Endothelial cell of umbilical vein (primary cell): ENCODE measurements around the gene VIPR2. TPM values are rescaled to one million over a fixed set of nuclear protein-coding genes. Genes with fewer than 3 reads are reported as not detected.

ENCODE experiments used
- BruUV-seq: library from RNA; stranded (reverse); fragments of 400-500 nt; replicated peaks from 2 replicates; lab custom pipeline; 2021; lab: Mats Ljungman, UMichigan
- CTCF ChIA-PET: fragments of 300-600, 350-600 bp; sonication (Branson Sonifier 250); formaldehyde crosslinking; loops from one replicate; lab custom pipeline; 2021; ENCODE audit warnings: antibody characterized with exemption, inconsistent platforms; lab: Charles Lee
- POLR2A ChIA-PET: fragments of 300-600, 350-600 bp; sonication (Branson Sonifier 250); formaldehyde crosslinking; loops from one replicate; lab custom pipeline; 2021; ENCODE audit warnings: antibody characterized with exemption, inconsistent platforms; lab: Charles Lee
- DNase-seq: peaks from one replicate; pipeline ENCODE4 v3.0.0-alpha.2; 2011; ENCODE audit warnings: low read depth, low spot score
- FAIRE-seq: peaks from 2 replicates; lab custom pipeline; 2011; peaks lifted over from hg19 to GRCh38; lab: Jason Lieb, UNC
- H2AFZ ChIP-seq: 2 replicates; pipeline ENCODE4 v1.6.0; 2012; ENCODE audit warnings: low read depth, low read length, control low read depth, inconsistent platforms
- H3K27ac ChIP-seq: 2 replicates; pipeline ENCODE4 v1.5.1; 2011; ENCODE audit warnings: low read depth, mild to moderate bottlenecking, control low read depth, low read length, moderate library complexity; ENCODE audit not compliant: insufficient read depth
- H3K27me3 ChIP-seq, 2 experiments: 2 replicates each; pipeline versions ENCODE4 v1.6.0 to v1.6.1; 2011; ENCODE audit warnings: low read length in 2 of 2, mixed read lengths in 1 of 2; ENCODE audit not compliant: control insufficient read depth in 2 of 2, insufficient read depth in 2 of 2
- H3K36me3 ChIP-seq, 2 experiments: 2 replicates in 1 of 2; 3 replicates in 1 of 2; pipeline ENCODE4 v1.5.1; 2011; ENCODE audit warnings: low read length in 2 of 2, mild to moderate bottlenecking in 1 of 2, moderate library complexity in 1 of 2; ENCODE audit not compliant: control insufficient read depth in 2 of 2, insufficient read depth in 2 of 2; ENCODE audit errors: extremely low read depth in 1 of 2
- H3K4me1 ChIP-seq: 3 replicates; pipeline ENCODE4 v1.5.1; 2011; ENCODE audit warnings: mild to moderate bottlenecking, low read length; ENCODE audit not compliant: control insufficient read depth, insufficient read depth; ENCODE audit errors: extremely low read depth
- H3K4me2 ChIP-seq: 2 replicates; pipeline ENCODE4 v1.6.1; 2011; ENCODE audit warnings: low read length, control low read depth, mixed read lengths; ENCODE audit not compliant: insufficient read depth
- H3K4me3 ChIP-seq, 3 experiments: fragments of 200-600 bp in 1 of 3; sonication (generic), shearing (Covaris generic) in 1 of 3; replicated peaks in 1 of 3; 2 replicates each; pipeline ENCODE4 v1.5.1; 2011 to 2016; ENCODE audit warnings: control low read depth in 3 of 3, low read length in 3 of 3, mild to moderate bottlenecking in 2 of 3, inconsistent platforms in 1 of 3, low read depth in 1 of 3, moderate library complexity in 1 of 3; ENCODE audit not compliant: insufficient read depth in 1 of 3
- H3K79me2 ChIP-seq: 2 replicates; pipeline ENCODE4 v1.6.0; 2012; ENCODE audit warnings: low read length, inconsistent platforms; ENCODE audit not compliant: control insufficient read depth, insufficient read depth
- H3K9ac ChIP-seq: replicated peaks from 2 replicates; pipeline ENCODE3; 2011; ENCODE audit warnings: low read length, control low read depth; ENCODE audit not compliant: insufficient read depth; ENCODE audit errors: extremely low read depth
- H3K9me1 ChIP-seq: replicated peaks from 3 replicates; pipeline ENCODE4 v1.6.0; 2011; ENCODE audit warnings: mild to moderate bottlenecking, low read length; ENCODE audit not compliant: control insufficient read depth, insufficient read depth; ENCODE audit errors: extremely low read depth
- H3K9me3 ChIP-seq: replicated peaks from 2 replicates; pipeline ENCODE4 v1.5.1; 2012; ENCODE audit warnings: low read length, inconsistent platforms; ENCODE audit not compliant: control insufficient read depth, insufficient read depth
- H4K20me1 ChIP-seq: replicated peaks from 2 replicates; pipeline ENCODE3; 2011; ENCODE audit warnings: mild to moderate bottlenecking, low read length; ENCODE audit not compliant: control insufficient read depth, insufficient read depth; ENCODE audit errors: extremely low read depth
- FOS ChIP-seq: IDR thresholded peaks from 2 replicates; pipeline ENCODE4 v1.6.1; 2011; ENCODE audit warnings: mild to moderate bottlenecking, low read length, moderate library complexity, borderline replicate concordance; ENCODE audit not compliant: insufficient read depth
- GATA2 ChIP-seq: IDR thresholded peaks from 2 replicates; pipeline ENCODE4 v1.7.0; 2011; ENCODE audit warnings: low read depth, mild to moderate bottlenecking, moderate library complexity, mixed read lengths, low read length; ENCODE audit not compliant: insufficient read length, insufficient read depth
- JUN ChIP-seq: IDR thresholded peaks from 2 replicates; pipeline ENCODE4 v1.6.1; 2011; ENCODE audit warnings: borderline replicate concordance, low read depth; ENCODE audit not compliant: insufficient read length, insufficient read depth
- POLR2AphosphoS5 ChIP-seq: IDR thresholded peaks from 2 replicates; pipeline ENCODE4 v1.6.1; 2012; ENCODE audit warnings: low read depth, mild to moderate bottlenecking, control low read depth, low read length, moderate library complexity; ENCODE audit not compliant: insufficient read depth
- dilution Hi-C: fragments of 300-500 bp; cut with MboI; formaldehyde crosslinking; loops from one replicate; pipeline ENCODE4 v1.15.0; 2019; ENCODE audit warnings: low sequenced_read_pairs; ENCODE audit not compliant: extremely low pct_ligation_motif_present
- intact Hi-C: fragments of 100-400 bp; cut with micrococcal nuclease; formaldehyde crosslinking; loops from one replicate; pipeline ENCODE4 v1.10.0; 2022
- polyA plus RNA-seq, 4 experiments: library from polyadenylated mRNA; depleted of rRNA in 3 of 4; stranded (reverse) in 3 of 4; unstranded in 1 of 4; fragments of >200 nt; gene quantifications; 2 replicates each; pipeline versions ENCODE4 v1.2.1 to v1.2.3, GENCODE V29; 2011 to 2012; ENCODE audit warnings: missing spikeins in 1 of 4
- total RNA-seq: library from RNA; stranded (reverse); gene quantifications from 2 replicates; pipeline ENCODE4 v1.2.3, GENCODE V29; 2021
- TF ChIP-seq, protein P1 (sequence below), 2 donors: IDR thresholded peaks; 1 replicate in 1 of 2; 2 replicates in 1 of 2; pipeline ENCODE4 v1.5.1; 2011; ENCODE audit warnings: low read length in 2 of 2, mild to moderate bottlenecking in 2 of 2, moderate library complexity in 2 of 2, control low read depth in 1 of 2, inconsistent platforms in 1 of 2, low read depth in 1 of 2; ENCODE audit not compliant: insufficient read depth in 1 of 2; ENCODE audit errors: extremely low read depth in 1 of 2

Gene VIPR2
- total and polyA plus RNA-seq, 2 donors (not counting 3 experiments of a cell fraction or from before 2014, with no cell fraction given): not detected

DNA sequence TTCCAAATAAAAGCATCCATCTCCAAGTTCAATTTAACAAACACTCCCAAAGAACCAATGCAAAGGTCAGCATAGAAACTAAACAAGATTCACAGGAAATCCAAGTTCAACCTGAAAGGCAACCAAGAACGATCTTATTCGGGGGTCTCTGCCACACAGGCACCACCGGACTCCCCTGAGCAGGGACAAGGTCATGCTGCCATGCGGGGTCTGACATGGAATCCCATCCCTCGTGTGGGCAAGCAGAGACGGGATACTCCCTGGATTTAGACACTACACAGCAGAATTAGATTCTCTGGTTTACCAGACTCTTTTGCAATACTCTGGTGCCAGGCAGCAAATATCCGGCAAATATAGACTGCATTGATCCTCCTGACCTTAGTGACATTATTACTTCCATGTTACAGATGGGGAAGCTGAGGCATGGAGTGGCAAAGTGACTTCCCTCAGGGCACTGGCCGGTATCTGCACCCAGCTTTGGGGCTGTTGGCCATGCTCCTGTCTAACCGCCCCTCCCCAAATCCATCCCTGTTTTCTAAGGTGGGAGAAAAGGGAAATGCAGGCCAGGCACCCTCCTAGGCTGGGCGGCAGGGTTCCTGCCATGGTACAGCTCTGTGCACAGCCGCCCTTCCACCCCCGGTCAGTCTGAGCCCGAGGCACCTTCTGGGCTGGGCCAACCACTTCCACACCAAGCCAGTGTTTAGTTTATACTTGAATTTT, 111.8 kb downstream of the VIPR2 start:
- ChIA-PET CTCF (no interaction called here), POLR2A (no interaction called here)
- no peaks in the 10 kb centered on the region for H4K20me1 ChIP-seq
- no peaks in the 10 kb centered on the region for H3K79me2 ChIP-seq
- H3K9me3 ChIP-seq: no peaks in the 10 kb centered on the region
- no peak for FAIRE-seq
- BruUV-seq: no TSS peak
- H3K9me1 ChIP-seq: no peaks in the 10 kb centered on the region
- H2AFZ ChIP-seq: no peak overlapping the region
- no peak for TF ChIP-seq GATA2
- no peak for TF ChIP-seq FOS
- no peak for TF ChIP-seq JUN
- no peak for TF ChIP-seq POLR2AphosphoS5
- TF ChIP-seq, protein P1, sequence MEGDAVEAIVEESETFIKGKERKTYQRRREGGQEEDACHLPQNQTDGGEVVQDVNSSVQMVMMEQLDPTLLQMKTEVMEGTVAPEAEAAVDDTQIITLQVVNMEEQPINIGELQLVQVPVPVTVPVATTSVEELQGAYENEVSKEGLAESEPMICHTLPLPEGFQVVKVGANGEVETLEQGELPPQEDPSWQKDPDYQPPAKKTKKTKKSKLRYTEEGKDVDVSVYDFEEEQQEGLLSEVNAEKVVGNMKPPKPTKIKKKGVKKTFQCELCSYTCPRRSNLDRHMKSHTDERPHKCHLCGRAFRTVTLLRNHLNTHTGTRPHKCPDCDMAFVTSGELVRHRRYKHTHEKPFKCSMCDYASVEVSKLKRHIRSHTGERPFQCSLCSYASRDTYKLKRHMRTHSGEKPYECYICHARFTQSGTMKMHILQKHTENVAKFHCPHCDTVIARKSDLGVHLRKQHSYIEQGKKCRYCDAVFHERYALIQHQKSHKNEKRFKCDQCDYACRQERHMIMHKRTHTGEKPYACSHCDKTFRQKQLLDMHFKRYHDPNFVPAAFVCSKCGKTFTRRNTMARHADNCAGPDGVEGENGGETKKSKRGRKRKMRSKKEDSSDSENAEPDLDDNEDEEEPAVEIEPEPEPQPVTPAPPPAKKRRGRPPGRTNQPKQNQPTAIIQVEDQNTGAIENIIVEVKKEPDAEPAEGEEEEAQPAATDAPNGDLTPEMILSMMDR (IDR thresholded peaks at IDR 0.05; ENCODE audit: extremely low read depth in 1 of 2, insufficient read depth in 1 of 2, low read depth in 1 of 2, low read length in 2 of 2): no peak
- no peaks in the 10 kb centered on the region for H3K36me3 ChIP-seq
- no peak overlapping the region for H3K27ac ChIP-seq
- H3K9ac ChIP-seq: no peak overlapping the region
- intact Hi-C loops: no loop called here
- H3K4me2 ChIP-seq: no peak overlapping the region
- no peak overlapping the region for H3K4me3 ChIP-seq
- dilution Hi-C loops: no loop called here
- peaks cover 3% of the 10 kb centered on the region for H3K4me1 ChIP-seq
- no peak for DNase-seq
- no peaks in the 10 kb centered on the region for H3K27me3 ChIP-seq
